Measurements from ENCODE around the gene ATAD2B.
"Not testable (repeated sequence)": the region's sequence is repeated elsewhere in the genome, so short reads cannot be mapped to it uniquely, and the experiment has no call there.

ATAD2B gene

GRCh38 chr2:23723029-23723428, 203.9 kb downstream of the ATAD2B start:
- not testable (repeated sequence) for DNase-seq

GRCh38 chr2:23722255-23722654, 204.7 kb downstream of the ATAD2B start:
- no peak for DNase-seq

DNA sequence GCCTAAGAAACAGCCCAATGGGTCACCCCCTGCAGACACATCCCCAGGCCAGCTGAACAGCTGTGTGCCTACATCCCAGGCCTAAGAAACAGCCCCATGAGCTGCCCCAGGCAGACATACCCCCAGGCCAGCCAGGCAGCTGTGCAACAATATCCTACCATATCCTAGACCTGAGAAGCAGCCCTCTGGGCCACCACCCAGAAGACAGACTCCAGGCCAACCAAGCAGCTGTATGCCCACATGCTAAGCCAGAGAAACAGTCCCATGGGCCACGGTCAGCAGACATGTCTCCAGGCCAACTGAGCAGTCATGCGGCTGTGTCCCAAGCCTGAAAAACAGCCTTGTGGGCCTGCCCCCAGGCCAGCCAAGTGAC, 205.5 kb downstream of the ATAD2B start:
- no peak for DNase-seq

DNA sequence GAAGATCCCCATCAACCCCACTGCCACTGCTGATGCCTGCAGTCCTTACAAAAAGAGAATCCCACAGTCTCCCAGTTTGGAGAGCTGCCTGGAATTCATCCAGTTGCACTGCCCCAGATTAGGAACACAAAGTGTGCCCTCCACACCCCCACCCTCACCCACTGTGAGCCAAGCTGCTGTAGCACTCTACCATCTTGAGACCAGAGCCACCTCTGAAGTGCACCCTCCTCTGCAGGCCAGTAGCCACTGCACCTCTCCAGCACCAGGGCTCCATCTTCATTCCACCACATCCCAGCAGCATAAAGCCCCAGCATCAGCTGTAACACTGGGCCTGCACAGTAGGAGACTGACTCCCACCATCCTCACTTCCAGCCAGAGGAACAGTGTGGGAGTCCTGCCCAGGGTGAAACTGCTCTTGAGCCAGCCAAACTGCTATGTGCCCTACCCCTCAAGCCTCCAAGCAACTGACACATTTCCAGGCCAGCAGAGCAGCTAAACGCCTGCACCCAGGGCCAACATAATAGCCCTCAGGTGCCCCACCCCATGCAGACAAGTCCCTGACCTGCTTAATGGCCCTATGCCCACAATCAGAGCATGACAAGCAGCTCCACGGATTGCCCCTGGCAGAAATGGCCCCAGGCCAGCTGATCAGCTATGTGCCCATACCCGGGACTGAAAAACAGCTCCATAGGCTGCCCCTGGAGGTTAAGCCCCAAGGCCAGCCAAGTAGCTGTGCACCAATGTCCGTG, 206.0 kb downstream of the ATAD2B start:
- no peak for DNase-seq

DNA sequence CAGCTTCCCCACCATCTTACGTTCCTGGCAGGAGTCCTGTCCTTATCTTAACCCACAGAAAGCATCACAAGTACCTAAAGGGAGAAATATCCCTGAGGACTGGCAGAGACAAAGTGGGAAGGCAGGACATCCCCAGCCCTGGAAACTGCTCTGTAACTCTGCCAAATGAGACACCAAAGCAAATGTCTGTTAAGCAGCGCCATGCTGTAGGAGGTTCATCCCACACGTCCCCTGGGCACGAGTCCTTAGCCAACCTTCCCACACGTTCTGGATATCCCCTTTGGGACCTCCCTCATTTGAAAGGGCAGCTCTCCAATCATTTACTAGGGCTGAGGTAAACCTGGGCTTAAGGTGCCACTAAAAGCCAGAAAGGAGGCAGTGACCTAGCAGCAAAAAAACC, 207.2 kb downstream of the ATAD2B start:
- no peak for DNase-seq

GRCh38 chr2:23718931-23719700, 207.8 kb downstream of the ATAD2B start:
- DNase-seq = no peak

DNA sequence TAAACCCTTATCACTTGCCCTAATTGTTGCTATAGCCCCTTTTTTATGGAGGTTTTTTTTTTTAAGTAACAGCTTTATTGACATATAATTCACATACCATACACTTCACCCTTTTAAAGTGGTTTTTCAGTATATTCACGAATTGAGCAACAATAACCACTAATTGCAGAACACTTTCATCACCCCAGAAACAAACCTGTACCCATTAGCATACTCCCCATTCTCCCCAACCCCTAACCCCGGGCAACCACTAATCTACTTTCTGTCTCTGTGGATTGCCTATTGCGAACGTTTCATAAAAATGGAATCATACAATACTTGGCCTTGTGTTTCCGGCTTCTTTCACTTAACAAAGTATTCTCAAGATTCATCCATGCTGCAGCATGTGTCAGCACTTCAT, 213.6 kb downstream of the ATAD2B start:
- no peak for DNase-seq

GRCh38 chr2:23712756-23713151, 214.2 kb downstream of the ATAD2B start:
- no peak for DNase-seq

- DNase-seq = peak; percentile 40
Measured at GRCh38 chr2:23711979-23712755, 214.8 kb downstream of the ATAD2B start.

DNA sequence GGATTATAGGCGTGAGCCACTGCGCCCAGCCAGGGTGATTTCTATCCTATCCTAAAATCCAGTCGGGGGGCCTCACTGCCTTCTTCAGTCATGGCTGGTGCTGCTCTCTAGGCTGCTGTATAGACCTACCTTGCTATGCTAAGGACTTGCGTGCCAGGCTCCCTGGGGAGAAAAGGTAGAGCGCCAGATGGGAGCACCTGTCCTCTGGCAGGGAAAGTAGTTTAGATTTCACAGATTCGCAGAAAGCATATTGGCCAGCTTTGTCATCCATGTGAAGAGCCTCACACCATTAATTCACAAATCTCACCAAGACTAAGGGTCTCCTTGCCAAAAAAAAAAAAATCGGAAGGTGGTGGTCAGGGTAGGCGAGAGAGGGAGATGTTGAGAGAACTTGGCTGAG, 217.6 kb downstream of the ATAD2B start:
- DNase-seq = no peak

DNA sequence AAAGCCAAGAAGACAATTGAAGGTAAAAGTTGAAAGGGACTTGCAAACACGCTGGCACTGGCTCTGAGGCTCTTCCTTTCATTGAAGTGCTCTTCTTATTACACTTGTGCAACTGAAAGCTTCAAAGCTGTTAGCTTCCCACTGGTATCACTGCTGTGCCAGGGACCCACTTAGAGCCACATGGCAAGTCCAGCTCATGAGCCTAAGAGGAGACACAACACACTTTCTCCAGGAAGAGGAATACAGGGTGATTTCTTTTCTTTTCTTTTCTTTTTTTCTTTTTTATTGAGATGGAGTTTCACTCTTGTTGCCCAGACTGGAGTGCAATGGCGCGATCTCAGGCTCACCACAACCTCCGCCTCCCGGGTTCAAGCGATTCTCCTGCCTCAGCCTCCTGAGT, 218.2 kb downstream of the ATAD2B start:
- no peak for DNase-seq

- no peak for DNase-seq
Measured at GRCh38 chr2:23707096-23707495, 219.8 kb downstream of the ATAD2B start.

DNA sequence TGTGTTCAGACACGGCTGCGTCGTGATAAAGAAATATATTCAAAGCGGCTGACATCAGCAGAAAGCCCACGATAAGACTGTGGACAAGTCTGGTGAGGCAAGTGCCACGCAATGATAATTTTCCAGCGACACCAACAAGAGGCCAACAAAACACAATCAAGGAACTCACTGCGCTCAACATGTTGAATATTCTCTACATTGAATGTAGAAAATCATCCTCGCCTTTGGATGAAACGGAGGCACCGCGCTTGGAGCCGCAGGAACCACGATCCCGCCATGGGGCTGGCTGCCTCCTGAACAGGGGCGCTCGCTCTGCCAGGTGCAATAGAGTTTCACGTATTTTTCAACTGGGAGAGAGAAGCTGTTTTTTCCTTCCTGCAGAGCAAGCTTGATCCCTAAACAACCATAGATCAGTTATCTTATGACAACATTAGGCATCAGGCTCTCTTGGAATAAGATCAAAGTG, 220.3 kb downstream of the ATAD2B start:
- no peak for DNase-seq

GRCh38 chr2:23705771-23706612, 220.9 kb downstream of the ATAD2B start:
- DNase-seq = no peak

DNA sequence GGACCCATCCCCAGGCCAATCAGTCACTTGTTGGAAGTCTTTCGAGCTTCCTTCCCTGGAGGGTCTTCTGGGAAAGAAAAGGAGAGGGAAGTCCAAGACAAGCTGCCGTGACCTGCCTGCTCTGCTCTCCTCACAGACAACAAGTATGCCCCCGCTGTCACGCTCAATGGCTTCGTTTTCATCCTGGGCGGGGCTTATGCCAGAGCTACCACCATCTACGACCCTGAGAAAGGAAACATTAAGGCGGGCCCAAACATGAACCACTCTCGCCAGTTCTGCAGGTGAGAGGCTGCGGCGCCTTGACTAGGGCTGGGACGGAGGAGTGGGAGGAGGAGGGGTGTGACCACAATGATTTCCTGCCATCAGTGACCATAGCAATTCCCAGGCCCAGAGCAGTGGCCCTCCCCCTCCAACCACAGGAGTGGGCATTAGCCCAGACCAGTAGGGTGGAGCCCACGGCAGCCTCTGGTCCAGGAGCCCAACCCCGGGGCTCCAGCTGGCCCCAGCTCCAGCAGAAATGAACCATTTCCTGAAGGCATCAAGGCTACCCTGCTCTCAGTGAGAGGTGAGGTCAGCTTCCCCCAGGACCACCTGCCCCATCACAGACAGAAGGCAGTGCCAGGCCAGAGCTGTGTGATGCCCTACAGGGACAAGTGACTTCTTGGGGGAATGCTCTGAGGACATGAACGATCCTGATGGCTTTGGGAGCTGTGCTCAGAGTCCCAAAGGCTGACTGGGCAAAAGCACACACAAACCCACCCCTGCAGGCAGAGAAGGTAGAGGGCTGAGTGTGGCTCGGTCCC, 223.1 kb downstream of the ATAD2B start:
- no peak for DNase-seq

DNA sequence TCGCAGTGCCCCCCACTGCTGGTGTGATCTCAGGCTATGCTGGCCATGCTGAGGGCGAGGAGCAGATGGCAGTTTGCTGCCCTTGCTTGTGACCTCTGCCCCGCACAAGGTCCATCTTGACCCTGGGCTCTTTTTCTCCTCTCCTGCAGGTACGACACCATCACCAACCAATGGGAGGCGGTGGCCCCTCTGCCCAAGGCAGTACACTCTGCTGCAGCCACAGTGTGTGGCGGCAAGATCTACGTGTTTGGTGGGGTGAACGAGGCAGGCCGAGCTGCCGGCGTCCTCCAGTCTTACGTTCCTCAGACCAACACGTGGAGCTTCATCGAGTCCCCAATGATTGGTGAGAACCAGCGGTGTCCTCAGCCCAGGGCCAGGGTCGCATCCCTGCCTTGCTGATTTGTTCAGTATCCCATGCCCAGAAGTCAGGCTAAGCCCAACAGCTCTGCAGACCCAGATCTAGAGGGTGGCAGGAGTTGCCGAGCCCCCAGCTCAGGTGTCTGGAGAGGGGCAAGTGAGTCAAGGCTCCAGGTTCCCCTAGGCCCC, 223.8 kb downstream of the ATAD2B start:
- DNase-seq = no peak

- no peak for DNase-seq
Measured at GRCh38 chr2:23700627-23701026, 226.3 kb downstream of the ATAD2B start.

GRCh38 chr2:23699580-23699925, 227.4 kb downstream of the ATAD2B start:
- no peak for DNase-seq

- peak; percentile 49 for DNase-seq
Measured at GRCh38 chr2:23698721-23699579, 228.0 kb downstream of the ATAD2B start.

All from fibroblast of skin of right biceps (primary cell).